Transverse colon (tissue), 4 donors: Measurements from ENCODE around the gene ARHGAP5. TPM values are rescaled to one million over a fixed set of nuclear protein-coding genes. Genes with fewer than 3 reads are reported as not detected.

Experiments used
- DNase-seq: peaks from one replicate; pipeline ENCODE4 v3.0.0-alpha.2; 2019
- H3K27ac ChIP-seq, 4 donors: fragments of 200-600 bp; sonication (generic); 2 replicates each; pipeline ENCODE4 v1.5.1; 2016 to 2018; ENCODE audit warnings: inconsistent platforms in 4 of 4
- H3K27me3 ChIP-seq: fragments of 200-600 bp; sonication (generic); 2 replicates; pipeline ENCODE4 v1.5.1; 2017; ENCODE audit warnings: inconsistent platforms
- H3K36me3 ChIP-seq, 4 donors: fragments of 200-600 bp; sonication (generic); 2 replicates each; pipeline ENCODE4 v1.5.1; 2017 to 2019; ENCODE audit warnings: inconsistent platforms in 4 of 4
- H3K4me1 ChIP-seq, 4 donors: fragments of 200-600 bp; sonication (generic); 2 replicates each; pipeline ENCODE4 v1.5.1; 2017 to 2020; ENCODE audit warnings: inconsistent platforms in 4 of 4
- H3K4me3 ChIP-seq, 4 donors: fragments of 200-600 bp; sonication (generic); 1 replicate in 1 of 4; 2 replicates in 3 of 4; pipeline versions ENCODE4 v1.5.1 to v1.6.1; 2017 to 2019; ENCODE audit warnings: inconsistent platforms in 4 of 4
- H3K9me3 ChIP-seq, 2 donors: fragments of 200-600 bp; sonication (generic); 2 replicates each; pipeline ENCODE4 v1.5.1; 2017 to 2019; ENCODE audit warnings: inconsistent platforms in 2 of 2
- CTCF ChIP-seq, 5 experiments: fragments of 200-600 bp in 3 of 5; fragments of 450-650 bp in 2 of 5; sonication (generic) in 3 of 5; IDR thresholded peaks; 1 replicate in 2 of 5; 2 replicates in 3 of 5; pipeline ENCODE4 v1.5.1; 2016 to 2017; ENCODE audit warnings: antibody characterized with exemption in 5 of 5, inconsistent platforms in 3 of 5, mild to moderate bottlenecking in 2 of 5, moderate library complexity in 1 of 5
- EP300 ChIP-seq: sonication (generic); formaldehyde crosslinking; IDR thresholded peaks from one replicate; pipeline ENCODE4 v1.6.1; 2017; ENCODE audit warnings: antibody characterized with exemption, low read depth
- POLR2A ChIP-seq: fragments of 450-650 bp; IDR thresholded peaks from one replicate; pipeline ENCODE4 v1.6.1; 2016; ENCODE audit warnings: antibody characterized with exemption, mild to moderate bottlenecking, moderate library complexity
- POLR2AphosphoS5 ChIP-seq, 3 donors: sonication (generic); formaldehyde crosslinking; IDR thresholded peaks; one replicate each; pipeline ENCODE4 v1.6.1; 2016; ENCODE audit warnings: antibody characterized with exemption in 3 of 3
- WGBS, 2 donors: methylation state at CpG; one replicate each; pipeline ENCODE4 v1.1.5; 2018; ENCODE audit warnings: low coverage in 1 of 2; 5-methylcytosine and 5-hydroxymethylcytosine counted together
- in situ Hi-C, 4 donors: fragments of 200-750 bp; cut with MboI; loops; one replicate each; pipeline versions ENCODE4 v1.15.0 to v1.15.1; 2017; ENCODE audit warnings: low sequenced_read_pairs in 3 of 4, low pct_ligation_motif_present in 1 of 4, low pct_unique_long_range_greater_than_20kb in 1 of 4
- intact Hi-C: fragments of 100-400 bp; cut with DNase I; formaldehyde crosslinking; loops from one replicate; pipeline ENCODE4 v1.15.1; 2023; ENCODE audit warnings: low total_unique reads
- small RNA-seq, 4 donors: library from RNA; depleted of rRNA; stranded (forward); fragments of <200 nt; gene quantifications; one replicate each; pipeline ENCODE3, GENCODE V24; 2016
- total RNA-seq, 4 donors: library from RNA; depleted of rRNA; stranded (reverse); fragments of >200 nt; gene quantifications; one replicate each; pipeline ENCODE4 v1.1.0, GENCODE V29; 2016

Gene ARHGAP5
- total RNA-seq, 4 donors from 2014 or later, result 66.5 to 120 (median 85.3) TPM

DNA sequence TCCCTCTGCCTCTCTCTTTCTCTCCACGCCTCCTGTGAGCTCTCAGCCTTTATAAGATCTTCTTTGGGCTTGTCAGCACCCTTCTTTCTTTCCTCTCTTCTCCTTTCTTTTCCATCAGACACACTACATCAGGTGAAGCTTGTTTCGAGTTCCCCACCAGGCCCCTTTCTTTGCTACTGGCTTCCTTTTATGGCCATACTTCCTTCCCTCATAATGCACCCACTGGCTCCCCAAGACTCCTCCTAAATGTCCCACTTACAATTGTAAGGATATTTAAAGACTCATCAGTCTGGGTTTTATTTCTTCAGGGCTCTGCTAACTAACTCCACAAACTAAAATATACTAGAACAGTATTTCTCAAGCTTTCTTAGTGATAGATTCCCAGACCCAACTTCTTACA is 129.4 kb downstream of the ARHGAP5 start:
- no peak for DNase-seq
- Histone ChIP-seq H3K4me3 (no peak overlapping the region), H3K27ac (no peak overlapping the region), H3K36me3 (no peaks in the 10 kb centered on the region), H3K9me3 (no peaks in the 10 kb centered on the region), H3K27me3 (no peaks in the 10 kb centered on the region), H3K4me1 (peaks cover 0 to 18% (median 12%) of the 10 kb centered on the region in 4 donors)
- 61 to 67% methylated on average over 1 to 2 of the region's 2 CpGs for WGBS, 2 donors
- intact Hi-C loops (no loop called here), in situ Hi-C loops (loop anchor here in 2 of 4 donors (25.0 kb wide), 1 partner anchor 119 kb away; the partner anchor contains the start of gene ARHGAP5 (in 2 of the 2))
- TF ChIP-seq POLR2A (no peak), POLR2AphosphoS5 (IDR thresholded peaks at IDR 0.05) (no peak), EP300 (no peak), CTCF (IDR thresholded peaks at IDR 0.05) (no peak)

DNA sequence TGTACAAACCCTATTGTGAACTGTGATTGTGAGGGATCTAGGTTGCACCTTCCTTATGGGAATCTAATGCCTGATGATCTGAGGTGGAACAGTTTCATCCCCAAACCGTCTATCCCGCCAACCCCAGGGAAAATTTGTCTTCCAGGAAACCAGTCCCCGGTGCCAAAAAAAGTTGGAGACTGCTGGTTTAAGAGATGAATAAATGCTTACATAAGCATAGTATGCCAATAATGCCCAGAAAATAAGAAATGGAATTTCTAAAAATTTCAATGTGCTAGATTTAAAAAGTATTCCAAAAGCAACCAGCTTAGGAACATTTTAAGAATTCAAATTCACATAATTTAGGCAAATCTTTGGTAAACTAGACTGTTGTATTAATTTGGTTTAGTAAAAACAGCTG is 131.4 kb downstream of the ARHGAP5 start:
- TF ChIP-seq POLR2AphosphoS5 (IDR thresholded peaks at IDR 0.05) (no peak), EP300 (no peak), CTCF (IDR thresholded peaks at IDR 0.05) (no peak), POLR2A (no peak)
- 80 to 96% methylated on average over 2 to 3 of the region's 3 CpGs for WGBS, 2 donors
- in situ Hi-C loops (loop anchor here in 2 of 4 donors (25.0 kb wide), 1 partner anchor 121 kb away; the partner anchor contains the start of gene ARHGAP5 (in 2 of the 2)), intact Hi-C loops (no loop called here)
- H3K9me3 ChIP-seq, result no peaks in the 10 kb centered on the region
- H3K27ac ChIP-seq, result no peak overlapping the region
- no peak overlapping the region for H3K4me3 ChIP-seq
- H3K27me3 ChIP-seq, result no peaks in the 10 kb centered on the region
- H3K36me3 ChIP-seq, result no peaks in the 10 kb centered on the region
- H3K4me1 ChIP-seq, result peaks cover 0 to 8% (median 0%) of the 10 kb centered on the region in 4 donors
- DNase-seq, result no peak

Small RNAs within 50 kb of the gene (small RNA-seq; reads per million reads assigned to genes)
- gene RNU6-7, result 0 reads per million in 4 donors
- 0 reads per million in 4 donors for gene RNU6-8

Other genes with a start within 250 kb of the ARHGAP5 start
- gene RNU6-7, start 124.7 kb downstream of the ARHGAP5 start, total RNA-seq, result not detected
- gene RNU6-8, start 126.0 kb downstream of the ARHGAP5 start, total RNA-seq, result not detected